HCT116 (cell line): Measurements from ENCODE around the gene ARID5B.

ENCODE experiments used
- CBX3 ChIP-seq: IDR thresholded peaks from 2 replicates; pipeline ENCODE4 v1.6.1; 2012; ENCODE audit warnings: low read depth
- CEBPB ChIP-seq: IDR thresholded peaks from 2 replicates; pipeline ENCODE4 v1.6.1; 2012; ENCODE audit warnings: low read depth
- CTCF ChIP-seq, 3 experiments: fragments of 200-600 bp in 1 of 3; sonication (generic) in 1 of 3; IDR thresholded peaks in 2 of 3; conservative IDR thresholded peaks in 1 of 3; 2 replicates each; pipeline ENCODE4 v1.5.1; 2012 to 2017; ENCODE audit warnings: low read depth in 2 of 3, low read length in 2 of 3, antibody characterized with exemption in 1 of 3, borderline replicate concordance in 1 of 3, control low read depth in 1 of 3, mild to moderate bottlenecking in 1 of 3, mixed read lengths in 1 of 3, mixed run types in 1 of 3, moderate library complexity in 1 of 3; ENCODE audit not compliant: insufficient read depth in 1 of 3
- EGR1 ChIP-seq: IDR thresholded peaks from 2 replicates; pipeline ENCODE4 v1.6.1; 2012; ENCODE audit warnings: low read depth
- POLR2AphosphoS5 ChIP-seq: IDR thresholded peaks from 2 replicates; pipeline ENCODE4 v1.6.1; 2011; ENCODE audit warnings: mild to moderate bottlenecking, low read depth, low read length, moderate library complexity
- RAD21 ChIP-seq: IDR thresholded peaks from 2 replicates; pipeline ENCODE4 v1.6.1; 2012; ENCODE audit warnings: low read depth, mild to moderate bottlenecking
- REST ChIP-seq: IDR thresholded peaks from 2 replicates; pipeline ENCODE4 v1.6.1; 2012; ENCODE audit warnings: low read depth
- SIN3A ChIP-seq: IDR thresholded peaks from 2 replicates; pipeline ENCODE4 v1.6.1; 2012; ENCODE audit warnings: low read depth
- SP1 ChIP-seq: IDR thresholded peaks from 2 replicates; pipeline ENCODE4 v1.6.1; 2012; ENCODE audit warnings: low read depth
- SRF ChIP-seq: IDR thresholded peaks from 2 replicates; pipeline ENCODE4 v1.6.1; 2012; ENCODE audit warnings: low read depth
- TCF7L2 ChIP-seq: IDR thresholded peaks from 2 replicates; pipeline ENCODE4 v1.7.0; 2011; ENCODE audit warnings: borderline replicate concordance, inconsistent platforms; ENCODE audit not compliant: insufficient read depth, insufficient read length; ENCODE audit errors: extremely low read depth
- ZNF274 ChIP-seq: fragments of 200-500 bp; sonication (Bioruptor generic); IDR thresholded peaks from 2 replicates; pipeline ENCODE4 v1.6.1; 2014; ENCODE audit warnings: mild to moderate bottlenecking, low read depth, low read length, inconsistent platforms

GRCh38 chr10:61992671-61993668, 91.5 kb downstream of the ARID5B start:
- no peak for TF ChIP-seq POLR2AphosphoS5
- no peak for TF ChIP-seq SRF
- no peak for TF ChIP-seq REST
- no peak for TF ChIP-seq CTCF (IDR thresholded peaks at IDR 0.05 in 2 of 3, conservative IDR thresholded peaks at IDR 0.05 in 1 of 3; ENCODE audit: borderline replicate concordance in 1 of 3, insufficient read depth in 1 of 3, low read depth in 2 of 3, low read length in 2 of 3)
- no peak for TF ChIP-seq RAD21
- TF ChIP-seq CEBPB, result no peak
- TF ChIP-seq SIN3A, result no peak
- no peak for TF ChIP-seq SP1
- no peak for TF ChIP-seq CBX3
- TF ChIP-seq TCF7L2, result no peak
- TF ChIP-seq EGR1, result no peak
- TF ChIP-seq ZNF274, result no peak
